ENCODE data around the gene TUBGCP2. TPM values are rescaled to one million over a fixed set of nuclear protein-coding genes. Genes with fewer than 3 reads are reported as not detected.

Gene TUBGCP2
- total and polyA plus RNA-seq, 9 of the 15 experiments (the other 6 are each of a cell fraction or from before 2014, with no cell fraction given), result 4.3 to 56.6 (median 28.4) TPM

GRCh38 chr10:133245439-133246235, 63.0 kb downstream of the TUBGCP2 start (continued):
- TF ChIP-seq REST (IDR thresholded peaks at IDR 0.05; ENCODE audit: borderline replicate concordance) (no peak), REST (CRISPR knock-in tag; IDR thresholded peaks at IDR 0.05; ENCODE audit: low read depth) (no peak), POLR2H (tag; IDR thresholded peaks at IDR 0.05; ENCODE audit: low read depth) (no peak), ZNF589 (CRISPR knock-in tag; IDR thresholded peaks at IDR 0.05; ENCODE audit: low read depth) (no peak), KHSRP (IDR thresholded peaks at IDR 0.05) (no peak), HMBOX1 (IDR thresholded peaks at IDR 0.05) (no peak; the same call in 1 of the 2 replicates), TAF7 (tag; IDR thresholded peaks at IDR 0.05) (no peak), ZFP91 (CRISPR knock-in tag; IDR thresholded peaks at IDR 0.05) (no peak), MED1 (CRISPR knock-in tag; IDR thresholded peaks at IDR 0.05; ENCODE audit: borderline replicate concordance) (no peak)
